T-helper 9 cell (primary cell): ENCODE data around the gene MYOM1.
"Not testable (repeated sequence)": the region's sequence is repeated elsewhere in the genome, so short reads cannot be mapped to it uniquely, and the experiment has no call there.

ENCODE experiments used
- DNase-seq: peaks from one replicate; pipeline ENCODE4 v3.0.0-alpha.2; 2020

MYOM1 gene

GRCh38 chr18:3248658-3249359 lies 29.0 kb upstream of the MYOM1 start:
- DNase-seq: no peak

- no peak for DNase-seq
Observed at GRCh38 chr18:3248062-3248657, 28.4 kb upstream of the MYOM1 start.

- DNase-seq: peak; percentile 79
Observed at GRCh38 chr18:3247240-3248061, 27.7 kb upstream of the MYOM1 start, which contains the start of gene MYL12A. TSS of gene MYL12A (plus strand) at chr18:3247801. CDS start at chr18:3253248, 5,447 bp downstream.

- no peak for DNase-seq
Observed at GRCh38 chr18:3246635-3247239, 27.0 kb upstream of the MYOM1 start.

GRCh38 chr18:3245853-3246634 lies 26.3 kb upstream of the MYOM1 start:
- peak; percentile 55 for DNase-seq

- DNase-seq: no peak
Observed at GRCh38 chr18:3245185-3245564, 25.4 kb upstream of the MYOM1 start.

GRCh38 chr18:3238742-3239141 lies 19.0 kb upstream of the MYOM1 start:
- DNase-seq: no peak

GRCh38 chr18:3236470-3236869 lies 16.7 kb upstream of the MYOM1 start:
- no peak for DNase-seq

GRCh38 chr18:3235846-3236245 lies 16.1 kb upstream of the MYOM1 start:
- no peak for DNase-seq

GRCh38 chr18:3234457-3234856 lies 14.7 kb upstream of the MYOM1 start:
- no peak for DNase-seq

GRCh38 chr18:3233433-3234168 lies 13.8 kb upstream of the MYOM1 start:
- no peak for DNase-seq

- no peak for DNase-seq
Observed at GRCh38 chr18:3233004-3233403, 13.2 kb upstream of the MYOM1 start.

GRCh38 chr18:3230401-3231334 lies 10.9 kb upstream of the MYOM1 start:
- no peak for DNase-seq

GRCh38 chr18:3226048-3226447 lies 6.3 kb upstream of the MYOM1 start:
- no peak for DNase-seq

GRCh38 chr18:3225588-3225987 lies 5.8 kb upstream of the MYOM1 start:
- no peak for DNase-seq

GRCh38 chr18:3224223-3224622 lies 4.5 kb upstream of the MYOM1 start:
- DNase-seq: no peak

- no peak for DNase-seq
Observed at GRCh38 chr18:3223356-3223755, 3.6 kb upstream of the MYOM1 start.

GRCh38 chr18:3221496-3221895 lies 1.7 kb upstream of the MYOM1 start:
- DNase-seq: no peak

- DNase-seq: not testable (repeated sequence)
Observed at GRCh38 chr18:3220868-3221267, 1.1 kb upstream of the MYOM1 start.

GRCh38 chr18:3219241-3219630 lies 532 bp downstream of the MYOM1 start:
- DNase-seq: no peak

- no peak for DNase-seq
Observed at GRCh38 chr18:3218819-3219218, 949 bp downstream of the MYOM1 start.
